GM21723 (cell line): ENCODE results near the gene KRTCAP2.
A peak's percentile ranks its signal among the peaks of the same experiment; 100 is the strongest.
"Not testable (repeated sequence)": the region's sequence is repeated elsewhere in the genome, so short reads cannot be mapped to it uniquely, and the experiment has no call there.

Experiments used
- ATAC-seq: cut with Tn5 transposase; IDR thresholded peaks from one replicate; pipeline ENCODE4 v1.9.1; 2021; ENCODE audit warnings: mild to moderate bottlenecking, moderate library complexity; ENCODE audit not compliant: unreplicated experiment

Gene KRTCAP2

GRCh38 chr1:155200920-155201319, 27.8 kb upstream of the KRTCAP2 start:
- ATAC-seq, result no peak

GRCh38 chr1:155199792-155200191, 26.7 kb upstream of the KRTCAP2 start:
- no peak for ATAC-seq

- ATAC-seq, result no peak
Observed at GRCh38 chr1:155198547-155198906, 25.4 kb upstream of the KRTCAP2 start.

GRCh38 chr1:155197901-155198546, 24.9 kb upstream of the KRTCAP2 start:
- no peak for ATAC-seq

- no peak for ATAC-seq
Observed at GRCh38 chr1:155196893-155197638, 24.0 kb upstream of the KRTCAP2 start.

DNA sequence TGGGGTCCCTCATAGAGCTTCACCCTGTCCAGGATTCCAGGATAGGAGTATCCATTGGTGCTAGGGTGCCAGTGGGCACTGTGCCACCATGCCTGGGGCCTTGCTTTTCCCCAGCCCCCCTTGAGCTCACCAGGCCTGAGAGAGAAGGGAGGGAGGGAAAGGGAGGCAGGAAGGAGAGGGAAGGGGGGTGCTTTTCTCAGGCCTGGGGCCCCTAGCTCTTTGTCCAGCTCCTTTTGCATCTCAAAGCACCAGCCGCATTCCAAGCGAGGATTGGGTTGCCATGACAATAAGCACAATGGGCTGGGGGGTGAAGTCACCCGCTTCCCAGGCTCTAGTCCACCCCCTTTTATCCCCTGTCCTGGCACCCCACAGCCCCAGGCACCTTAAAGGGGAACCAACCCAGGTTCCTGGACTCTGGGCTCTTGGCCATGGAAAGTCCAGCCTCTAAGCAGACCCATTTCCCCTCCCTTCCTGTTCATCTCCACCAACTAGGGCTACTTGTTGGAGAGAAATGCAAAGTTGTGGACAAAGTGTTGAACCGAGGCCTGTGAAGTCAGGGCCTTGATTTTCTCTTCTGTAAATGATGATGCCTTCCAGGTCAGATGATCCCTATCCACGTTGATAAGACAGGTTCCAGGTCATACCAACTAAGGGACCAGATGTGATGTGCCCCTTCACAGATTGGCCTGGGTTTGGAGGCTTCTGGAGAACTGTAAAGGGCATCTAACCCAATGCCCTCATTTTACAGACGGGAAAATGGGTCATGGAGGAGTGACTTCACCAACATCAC, 23.2 kb upstream of the KRTCAP2 start:
- no peak for ATAC-seq

DNA sequence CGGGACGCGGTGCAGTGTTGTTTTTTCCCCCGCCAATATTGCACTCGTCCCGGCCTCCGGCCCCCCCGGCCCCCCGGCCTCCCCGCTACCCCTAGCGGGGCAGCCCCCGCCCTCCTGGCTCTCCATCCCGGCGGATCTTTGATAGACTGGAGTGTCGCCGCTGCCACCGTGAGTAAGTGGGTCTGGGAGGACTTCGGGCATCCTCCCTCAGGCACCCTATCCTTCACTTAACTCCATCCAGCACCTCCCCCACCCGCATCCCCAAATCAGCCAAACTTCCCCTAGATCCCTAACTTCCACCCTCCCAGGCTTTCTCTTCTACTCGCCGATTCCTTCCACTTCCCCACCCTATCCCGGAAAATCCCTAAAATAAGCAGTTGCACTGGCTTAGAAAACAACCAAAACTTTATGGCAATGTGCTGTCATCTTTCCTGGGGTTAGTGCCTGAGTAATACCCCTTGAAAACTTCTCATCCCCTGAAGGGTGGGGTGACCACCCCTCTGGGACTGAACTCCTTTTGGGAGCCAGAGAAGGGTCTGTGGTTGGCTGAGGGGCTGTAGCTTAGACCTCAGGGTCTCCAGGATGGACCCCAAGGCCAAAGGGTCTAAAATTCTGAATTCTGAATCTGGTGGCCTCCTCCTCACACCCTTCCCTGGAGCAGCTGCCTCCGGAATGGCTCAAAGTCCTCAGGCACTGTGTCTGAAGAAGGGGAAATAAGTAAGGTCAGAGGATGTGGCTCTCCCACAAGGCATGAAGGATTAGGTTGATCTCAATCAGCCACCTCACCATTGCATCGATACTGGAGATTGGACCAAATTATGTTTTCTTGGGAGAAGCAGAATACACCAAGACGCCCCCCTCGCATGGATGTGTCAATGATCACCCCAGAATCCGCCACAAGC, 22.3 kb upstream of the KRTCAP2 start:
- no peak for ATAC-seq

DNA sequence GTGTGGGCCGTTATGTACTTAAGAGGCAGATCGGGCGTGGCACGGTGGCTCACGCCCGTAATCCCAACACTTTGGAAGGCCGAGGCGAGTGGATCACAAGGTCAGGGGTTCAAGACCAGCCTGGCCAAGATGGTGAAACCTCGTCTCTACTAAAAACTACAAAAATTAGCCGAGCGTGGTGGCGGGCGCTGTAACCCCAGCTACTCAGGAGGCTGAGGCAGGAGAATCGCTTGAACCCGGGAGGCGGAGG, 20.8 kb upstream of the KRTCAP2 start:
- not testable (repeated sequence) for ATAC-seq

GRCh38 chr1:155193275-155193990, 20.3 kb upstream of the KRTCAP2 start:
- peak; percentile 70 for ATAC-seq

DNA sequence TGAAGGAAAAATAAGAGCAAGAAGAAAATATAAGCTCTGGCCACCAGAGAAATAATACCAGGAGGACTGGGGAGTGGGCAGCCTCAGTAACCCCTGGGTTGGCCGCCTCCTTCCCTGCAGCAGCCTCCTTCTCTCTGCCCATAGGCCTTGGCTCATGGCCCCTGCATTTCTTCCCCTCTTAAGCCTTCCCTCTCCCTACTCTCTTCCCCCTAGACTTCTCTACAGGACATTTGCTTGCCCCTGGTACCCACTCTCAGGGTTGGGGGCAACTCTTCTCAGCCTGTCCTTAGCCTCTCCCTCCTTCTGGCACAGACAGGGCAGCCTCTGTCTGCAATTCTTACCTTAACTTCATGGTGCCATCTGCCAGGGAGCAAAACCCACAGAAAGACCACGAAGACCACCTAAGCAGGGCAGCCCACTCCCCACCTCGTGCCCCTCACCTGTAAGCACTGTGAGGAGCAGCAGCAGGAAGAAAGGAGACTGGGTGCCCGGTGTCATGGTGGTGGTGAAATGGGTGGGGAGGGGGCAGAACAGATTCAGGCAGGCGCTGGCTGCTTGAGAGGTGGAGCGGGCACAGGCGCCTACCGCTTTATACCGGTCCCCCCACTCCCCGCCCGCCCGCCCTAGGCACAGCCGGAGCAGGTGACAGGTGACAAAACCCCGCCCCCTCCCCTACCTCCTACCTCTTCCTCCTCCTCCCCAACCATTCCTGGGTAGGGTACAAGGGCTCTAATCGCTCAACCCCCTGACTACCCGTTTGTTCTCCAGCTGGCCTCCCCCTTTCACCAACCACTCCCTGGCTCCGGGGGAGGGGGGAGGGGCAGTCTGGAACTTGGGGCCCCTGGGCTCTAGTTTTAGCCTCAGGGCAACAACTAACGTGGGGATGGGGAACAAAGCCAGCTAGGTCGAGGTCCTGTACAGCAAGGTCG, 19.5 kb upstream of the KRTCAP2 start:
- peak; percentile 8 for ATAC-seq

DNA sequence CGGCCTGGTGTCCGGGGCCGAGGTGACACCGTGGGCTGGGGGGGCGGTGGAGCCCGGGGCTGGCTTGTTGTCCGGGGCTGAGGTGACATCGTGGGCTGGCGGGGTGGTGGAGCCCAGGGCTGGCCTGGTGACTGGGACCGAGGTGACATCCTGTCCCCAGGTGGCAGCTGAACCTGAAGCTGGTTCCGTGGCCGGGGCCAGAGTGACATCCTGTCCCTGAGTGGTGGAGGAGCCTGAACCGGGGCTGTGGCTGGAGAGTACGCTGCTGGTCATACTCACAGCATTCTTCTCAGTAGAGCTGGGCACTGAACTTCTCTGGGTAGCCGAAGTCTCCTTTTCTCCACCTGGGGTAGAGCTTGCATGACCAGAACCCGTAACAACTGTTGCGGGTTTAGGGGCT, 18.8 kb upstream of the KRTCAP2 start:
- no peak for ATAC-seq

DNA sequence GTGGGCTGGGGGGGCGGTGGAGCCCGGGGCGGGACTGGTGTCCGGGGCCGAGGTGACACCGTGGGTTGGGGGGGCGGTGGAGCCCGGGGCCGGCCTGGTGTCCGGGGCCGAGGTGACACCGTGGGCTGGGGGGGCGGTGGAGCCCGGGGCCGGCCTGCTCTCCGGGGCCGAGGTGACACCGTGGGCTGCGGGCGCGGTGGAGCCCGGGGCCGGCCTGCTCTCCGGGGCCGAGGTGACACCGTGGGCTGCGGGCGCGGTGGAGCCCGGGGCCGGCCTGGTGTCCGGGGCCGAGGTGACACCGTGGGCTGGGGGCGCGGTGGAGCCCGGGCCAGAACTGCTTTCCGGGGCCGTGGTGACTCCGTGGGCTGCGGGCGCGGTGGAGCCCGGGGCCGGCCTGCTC, 16.8 kb upstream of the KRTCAP2 start:
- ATAC-seq, result not testable (repeated sequence)

DNA sequence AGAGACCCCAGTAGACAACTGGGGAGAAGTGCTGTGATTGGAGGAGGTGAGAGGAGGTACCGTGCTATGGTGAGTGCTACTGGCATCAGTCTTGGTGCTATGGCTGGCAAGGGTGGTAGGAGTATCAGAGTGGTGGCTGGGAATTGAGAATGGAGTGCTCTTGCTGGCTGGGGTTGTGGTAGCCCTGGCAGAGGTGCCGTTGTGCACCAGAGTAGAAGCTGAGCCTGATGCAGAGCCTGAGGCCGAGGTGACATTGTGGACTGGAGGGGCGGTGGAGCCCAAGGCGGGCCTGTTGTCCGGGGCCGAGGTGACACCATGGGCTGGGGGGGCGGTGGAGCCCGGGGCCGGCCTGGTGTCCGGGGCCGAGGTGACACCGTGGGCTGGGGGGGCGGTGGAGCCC, 15.2 kb upstream of the KRTCAP2 start:
- no peak for ATAC-seq

GRCh38 chr1:155187456-155187891, 14.4 kb upstream of the KRTCAP2 start:
- no peak for ATAC-seq

- no peak for ATAC-seq
Observed at GRCh38 chr1:155186794-155187455, 13.8 kb upstream of the KRTCAP2 start.

- no peak for ATAC-seq
Observed at GRCh38 chr1:155186067-155186793, 13.1 kb upstream of the KRTCAP2 start.

GRCh38 chr1:155185783-155186066, 12.6 kb upstream of the KRTCAP2 start:
- ATAC-seq, result peak; percentile 8
